ENCODE data around the gene GNAZ. TPM values are rescaled to one million over a fixed set of nuclear protein-coding genes. Genes with fewer than 3 reads are reported as not detected.

Gene GNAZ
- total RNA-seq, 1 donor from 2014 or later, result under 0.01 TPM

DNA sequence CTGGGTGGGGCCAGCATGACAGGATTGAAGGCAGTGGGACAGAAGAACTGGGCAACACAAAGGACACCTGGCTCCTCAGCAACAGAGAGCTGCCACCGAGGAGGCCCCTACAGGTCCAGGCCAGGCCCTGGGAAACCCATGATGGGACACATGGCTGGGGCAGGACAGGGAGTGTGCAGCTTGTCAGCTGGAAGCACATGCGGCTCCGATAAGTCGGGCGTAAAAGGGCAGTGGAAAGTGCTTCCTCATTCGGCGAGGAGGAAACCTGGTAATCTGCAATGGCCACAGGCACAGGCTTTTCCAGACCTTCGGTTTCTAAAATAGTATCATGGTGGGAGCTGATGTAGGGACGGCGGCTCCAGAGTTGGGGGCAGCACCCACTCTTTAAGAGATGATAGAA is 16.5 kb downstream of the GNAZ start:
- Histone ChIP-seq H3K27me3 (ENCODE audit: control insufficient read depth, insufficient read depth, low read length) (no peaks in the 10 kb centered on the region), H3K4me3 (ENCODE audit: low read depth, low read length) (no peak overlapping the region), H3K36me3 (ENCODE audit: control insufficient read depth, insufficient read depth, low read length) (no peaks in the 10 kb centered on the region)
- no peak for FAIRE-seq
- TF ChIP-seq, protein P1, sequence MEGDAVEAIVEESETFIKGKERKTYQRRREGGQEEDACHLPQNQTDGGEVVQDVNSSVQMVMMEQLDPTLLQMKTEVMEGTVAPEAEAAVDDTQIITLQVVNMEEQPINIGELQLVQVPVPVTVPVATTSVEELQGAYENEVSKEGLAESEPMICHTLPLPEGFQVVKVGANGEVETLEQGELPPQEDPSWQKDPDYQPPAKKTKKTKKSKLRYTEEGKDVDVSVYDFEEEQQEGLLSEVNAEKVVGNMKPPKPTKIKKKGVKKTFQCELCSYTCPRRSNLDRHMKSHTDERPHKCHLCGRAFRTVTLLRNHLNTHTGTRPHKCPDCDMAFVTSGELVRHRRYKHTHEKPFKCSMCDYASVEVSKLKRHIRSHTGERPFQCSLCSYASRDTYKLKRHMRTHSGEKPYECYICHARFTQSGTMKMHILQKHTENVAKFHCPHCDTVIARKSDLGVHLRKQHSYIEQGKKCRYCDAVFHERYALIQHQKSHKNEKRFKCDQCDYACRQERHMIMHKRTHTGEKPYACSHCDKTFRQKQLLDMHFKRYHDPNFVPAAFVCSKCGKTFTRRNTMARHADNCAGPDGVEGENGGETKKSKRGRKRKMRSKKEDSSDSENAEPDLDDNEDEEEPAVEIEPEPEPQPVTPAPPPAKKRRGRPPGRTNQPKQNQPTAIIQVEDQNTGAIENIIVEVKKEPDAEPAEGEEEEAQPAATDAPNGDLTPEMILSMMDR (IDR thresholded peaks at IDR 0.05; ENCODE audit: insufficient read depth, low read length, severe bottlenecking), result no peak
- DNase-seq (ENCODE audit: low read depth), result no peak

DNA sequence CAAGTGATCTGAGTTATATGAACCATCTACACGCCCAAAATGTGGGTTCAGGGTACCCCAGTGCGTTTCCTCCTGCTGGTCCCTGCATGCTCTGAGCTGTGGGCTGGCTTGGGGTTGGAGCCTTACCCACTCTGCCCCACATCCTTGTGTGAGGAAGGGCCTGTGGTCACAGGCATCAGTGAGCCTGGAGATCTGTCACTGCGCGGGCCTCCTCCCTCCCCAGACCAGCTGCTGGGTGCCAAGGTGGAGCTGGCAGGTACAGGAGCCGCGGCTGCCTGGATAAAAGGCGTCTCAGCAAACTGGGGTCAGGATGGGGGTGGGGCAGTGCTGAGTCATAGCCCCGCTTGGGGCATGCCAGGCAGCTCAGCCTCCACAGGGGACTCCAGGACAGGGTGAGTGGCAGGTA is 17.9 kb downstream of the GNAZ start:
- Histone ChIP-seq H3K36me3 (ENCODE audit: control insufficient read depth, insufficient read depth, low read length) (no peaks in the 10 kb centered on the region), H3K27me3 (ENCODE audit: control insufficient read depth, insufficient read depth, low read length) (no peaks in the 10 kb centered on the region), H3K4me3 (ENCODE audit: low read depth, low read length) (no peak overlapping the region)
- DNase-seq (ENCODE audit: low read depth), result peak; percentile 1
- FAIRE-seq, result no peak
- TF ChIP-seq, protein P1 (IDR thresholded peaks at IDR 0.05; ENCODE audit: insufficient read depth, low read length, severe bottlenecking), result no peak

DNA sequence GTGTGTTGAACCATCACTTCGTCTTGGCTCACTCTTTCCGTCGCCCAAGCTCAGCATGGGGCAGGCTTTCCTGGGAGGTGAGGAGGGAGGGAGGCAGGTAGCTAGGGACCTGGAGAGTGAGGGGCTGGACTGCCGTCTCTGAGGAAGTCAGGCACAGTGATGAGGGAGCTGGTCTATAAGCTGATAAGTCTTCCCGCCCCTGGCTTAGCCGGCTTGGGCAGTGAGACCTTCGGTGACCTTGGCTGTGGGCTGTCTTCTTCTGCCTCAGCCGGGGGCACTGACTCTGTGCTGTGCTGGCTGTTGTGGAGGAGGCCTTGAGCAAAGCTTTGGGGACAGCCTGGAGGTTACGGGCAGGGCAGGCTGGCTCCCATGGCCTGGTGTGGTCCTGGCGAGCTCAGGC is 18.7 kb downstream of the GNAZ start:
- Histone ChIP-seq H3K27me3 (ENCODE audit: control insufficient read depth, insufficient read depth, low read length) (no peaks in the 10 kb centered on the region), H3K36me3 (ENCODE audit: control insufficient read depth, insufficient read depth, low read length) (no peaks in the 10 kb centered on the region), H3K4me3 (ENCODE audit: low read depth, low read length) (no peak overlapping the region)
- TF ChIP-seq, protein P1 (IDR thresholded peaks at IDR 0.05; ENCODE audit: insufficient read depth, low read length, severe bottlenecking), result no peak
- DNase-seq (ENCODE audit: low read depth) (no peak), FAIRE-seq (no peak)

DNA sequence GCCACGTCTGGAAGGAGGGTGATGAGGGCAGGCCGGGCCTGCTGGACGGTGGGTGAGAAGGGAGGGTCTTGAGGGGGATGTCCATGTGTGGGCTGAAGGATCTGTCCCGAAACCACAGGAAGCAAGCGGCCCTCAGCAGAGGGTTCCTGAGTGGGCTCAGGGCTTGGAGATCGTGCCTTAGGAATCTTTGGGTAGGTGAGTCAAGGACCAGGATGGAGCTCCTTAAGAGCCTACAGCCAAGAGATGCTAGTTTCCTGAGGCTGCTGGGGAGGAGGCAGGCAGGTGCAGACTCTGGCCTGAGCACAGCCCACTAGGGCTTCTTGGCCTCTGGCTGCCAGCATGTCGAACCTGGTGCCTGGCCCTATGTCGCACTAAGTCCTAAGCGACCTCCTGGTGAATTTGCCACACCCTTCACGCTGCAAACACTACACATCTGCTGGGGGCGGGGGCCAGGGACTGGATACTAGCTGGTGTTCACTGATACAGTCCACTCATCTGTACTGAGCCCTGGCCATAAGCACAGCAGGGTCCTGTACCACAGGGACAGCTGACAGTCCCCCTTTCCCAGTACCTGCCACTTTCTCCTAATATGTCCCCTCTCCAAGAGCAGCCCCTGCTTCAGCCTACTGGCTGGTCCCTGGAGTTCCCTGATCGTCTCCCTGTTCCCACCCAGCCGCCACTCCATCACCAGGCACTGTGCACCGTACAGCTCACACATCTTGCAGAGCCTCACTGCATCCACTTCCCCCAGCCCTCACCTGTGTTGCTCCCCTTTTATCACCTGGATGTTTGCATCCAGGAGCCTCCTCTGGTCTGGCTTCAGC is 19.5 kb downstream of the GNAZ start:
- Histone ChIP-seq H3K27me3 (ENCODE audit: control insufficient read depth, insufficient read depth, low read length) (no peaks in the 10 kb centered on the region), H3K4me3 (ENCODE audit: low read depth, low read length) (no peak overlapping the region), H3K36me3 (ENCODE audit: control insufficient read depth, insufficient read depth, low read length) (no peaks in the 10 kb centered on the region)
- no peak for FAIRE-seq
- DNase-seq (ENCODE audit: low read depth), result no peak
- TF ChIP-seq, protein P1 (IDR thresholded peaks at IDR 0.05; ENCODE audit: insufficient read depth, low read length, severe bottlenecking), result no peak

DNA sequence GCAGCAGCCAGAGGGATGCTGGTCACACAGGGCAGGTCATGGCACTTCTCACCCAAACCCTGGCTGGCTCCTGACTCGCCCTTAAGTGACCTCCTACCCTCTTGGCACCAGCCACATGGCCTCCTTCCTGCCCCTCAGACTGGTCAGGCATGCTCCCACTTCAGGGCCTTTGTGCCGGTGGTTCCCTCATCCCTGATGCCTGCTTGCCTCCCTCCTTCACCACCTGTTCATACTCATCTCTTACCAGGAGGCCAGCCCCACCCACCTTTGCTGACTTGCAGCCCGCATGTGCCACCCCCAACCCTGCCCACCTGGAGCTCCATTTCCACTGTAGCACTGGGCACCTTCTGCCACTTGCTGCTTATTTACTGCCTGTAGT is 20.1 kb downstream of the GNAZ start:
- H3K4me3 ChIP-seq (ENCODE audit: low read depth, low read length), result no peak overlapping the region
- TF ChIP-seq, protein P1 (IDR thresholded peaks at IDR 0.05; ENCODE audit: insufficient read depth, low read length, severe bottlenecking), result no peak
- no peaks in the 10 kb centered on the region for H3K36me3 ChIP-seq (ENCODE audit: control insufficient read depth, insufficient read depth, low read length)
- DNase-seq (ENCODE audit: low read depth) (no peak), FAIRE-seq (no peak)
- no peaks in the 10 kb centered on the region for H3K27me3 ChIP-seq (ENCODE audit: control insufficient read depth, insufficient read depth, low read length)

DNA sequence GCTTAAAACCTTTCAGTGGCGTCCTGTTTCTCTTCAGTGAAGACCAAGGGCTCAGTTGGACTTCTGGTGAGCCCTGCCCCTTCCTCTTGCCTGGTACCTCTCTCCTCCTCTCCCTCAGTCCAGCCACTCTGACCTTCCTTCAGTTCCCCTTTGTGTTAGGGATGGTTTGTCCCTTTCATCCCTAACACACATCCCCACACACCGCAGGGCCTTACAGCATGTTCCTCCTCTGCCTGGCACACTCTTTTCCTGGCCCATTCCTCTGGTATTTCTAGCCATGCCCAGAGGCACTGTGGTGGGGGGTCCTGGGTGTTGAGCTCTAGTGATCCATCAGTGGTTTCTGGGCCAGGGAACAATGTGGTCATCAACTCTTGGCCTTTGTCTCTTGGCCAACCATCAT is 21.4 kb downstream of the GNAZ start:
- Histone ChIP-seq H3K36me3 (ENCODE audit: control insufficient read depth, insufficient read depth, low read length) (no peaks in the 10 kb centered on the region), H3K4me3 (ENCODE audit: low read depth, low read length) (no peak overlapping the region), H3K27me3 (ENCODE audit: control insufficient read depth, insufficient read depth, low read length) (no peaks in the 10 kb centered on the region)
- FAIRE-seq (no peak), DNase-seq (ENCODE audit: low read depth) (no peak)
- TF ChIP-seq, protein P1 (IDR thresholded peaks at IDR 0.05; ENCODE audit: insufficient read depth, low read length, severe bottlenecking), result no peak
